CD4-positive, alpha-beta T cell treated with Interleukin-4 for 4 hours (primary cell): ENCODE results near the gene AZGP1.
"Not testable (repeated sequence)": the region's sequence is repeated elsewhere in the genome, so short reads cannot be mapped to it uniquely, and the experiment has no call there.

Source experiments
- DNase-seq: peaks from one replicate; pipeline ENCODE4 v3.0.0-alpha.2; 2020

Gene AZGP1

GRCh38 chr7:99975782-99976521, at the start of gene AZGP1:
TSS of gene AZGP1 (minus strand) at chr7:99976031. CDS start at chr7:99976020, 11 bp downstream.
- DNase-seq, result no peak

GRCh38 chr7:100024020-100024619, 48.3 kb upstream of the AZGP1 start:
- no peak for DNase-seq

GRCh38 chr7:100023526-100023925, 47.7 kb upstream of the AZGP1 start:
- no peak for DNase-seq

GRCh38 chr7:100022621-100023020, 46.8 kb upstream of the AZGP1 start:
- no peak for DNase-seq

- DNase-seq, result no peak
Measured at GRCh38 chr7:100021297-100021696, 45.5 kb upstream of the AZGP1 start.

- no peak for DNase-seq
Measured at GRCh38 chr7:100019908-100020307, 44.1 kb upstream of the AZGP1 start.

GRCh38 chr7:100017875-100018274, 42.0 kb upstream of the AZGP1 start:
- DNase-seq, result no peak

- DNase-seq, result no peak
Measured at GRCh38 chr7:100017300-100017699, 41.5 kb upstream of the AZGP1 start.

- no peak for DNase-seq
Measured at GRCh38 chr7:100016215-100016901, 40.5 kb upstream of the AZGP1 start.

- peak; percentile 87 for DNase-seq
Measured at GRCh38 chr7:100015232-100016214, 39.7 kb upstream of the AZGP1 start, which contains the start of gene ZKSCAN1. TSS of gene ZKSCAN1 (plus strand) at chr7:100015596. CDS start at chr7:100023507, 7,911 bp downstream.

GRCh38 chr7:100013328-100013676, 37.5 kb upstream of the AZGP1 start:
- peak; percentile 18 for DNase-seq

- DNase-seq, result not testable (repeated sequence)
Measured at GRCh38 chr7:100012385-100013327, 36.8 kb upstream of the AZGP1 start.

GRCh38 chr7:100011516-100011915, 35.7 kb upstream of the AZGP1 start:
- DNase-seq, result no peak

GRCh38 chr7:100010901-100011300, 35.1 kb upstream of the AZGP1 start:
- DNase-seq, result no peak

- DNase-seq, result not testable (repeated sequence)
Measured at GRCh38 chr7:100009952-100010351, 34.1 kb upstream of the AZGP1 start.

- no peak for DNase-seq
Measured at GRCh38 chr7:100008525-100008924, 32.7 kb upstream of the AZGP1 start.

- no peak for DNase-seq
Measured at GRCh38 chr7:100007887-100008286, 32.1 kb upstream of the AZGP1 start.

- no peak for DNase-seq
Measured at GRCh38 chr7:100003711-100004661, 28.2 kb upstream of the AZGP1 start.

GRCh38 chr7:100000239-100000638, 24.4 kb upstream of the AZGP1 start:
- DNase-seq, result no peak

GRCh38 chr7:99997545-99998137, 21.8 kb upstream of the AZGP1 start:
- DNase-seq, result peak; percentile 78
